ENCODE data around the gene USP40.

The USP40 gene

DNA sequence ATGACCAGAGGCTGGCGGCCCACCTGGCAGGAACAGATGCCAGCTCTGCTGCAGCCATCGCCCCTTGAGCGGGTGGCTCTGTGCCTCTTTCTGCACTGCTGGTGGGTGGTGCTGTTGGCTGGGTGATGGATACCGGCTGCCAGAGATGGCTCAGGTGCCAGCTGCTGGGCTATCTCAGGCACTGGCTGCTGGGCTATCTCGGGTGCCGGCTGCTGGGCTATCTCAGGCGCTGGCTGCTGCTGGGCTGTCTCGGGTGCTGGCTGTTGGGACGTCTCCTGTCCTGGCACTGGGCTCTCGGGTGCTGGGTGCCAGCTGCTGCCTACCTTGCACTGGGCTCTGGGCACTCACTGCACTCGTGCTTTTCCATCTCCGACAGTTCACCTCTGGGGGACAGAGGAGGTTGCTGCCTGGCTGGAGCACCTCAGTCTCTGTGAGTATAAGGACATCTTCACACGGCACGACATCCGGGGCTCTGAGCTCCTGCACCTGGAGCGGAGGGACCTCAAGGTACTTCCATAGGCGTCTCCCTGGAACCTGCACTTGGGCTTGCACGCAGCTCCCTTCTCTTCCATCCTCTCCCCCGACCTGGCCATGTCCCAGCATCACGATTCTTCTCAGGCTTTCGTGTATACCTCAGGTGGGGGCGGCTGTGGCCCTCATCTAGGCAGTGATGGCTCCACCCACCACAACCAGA is 98.4 kb downstream of the USP40 start (continued):
- TF ChIP-seq, protein P1, sequence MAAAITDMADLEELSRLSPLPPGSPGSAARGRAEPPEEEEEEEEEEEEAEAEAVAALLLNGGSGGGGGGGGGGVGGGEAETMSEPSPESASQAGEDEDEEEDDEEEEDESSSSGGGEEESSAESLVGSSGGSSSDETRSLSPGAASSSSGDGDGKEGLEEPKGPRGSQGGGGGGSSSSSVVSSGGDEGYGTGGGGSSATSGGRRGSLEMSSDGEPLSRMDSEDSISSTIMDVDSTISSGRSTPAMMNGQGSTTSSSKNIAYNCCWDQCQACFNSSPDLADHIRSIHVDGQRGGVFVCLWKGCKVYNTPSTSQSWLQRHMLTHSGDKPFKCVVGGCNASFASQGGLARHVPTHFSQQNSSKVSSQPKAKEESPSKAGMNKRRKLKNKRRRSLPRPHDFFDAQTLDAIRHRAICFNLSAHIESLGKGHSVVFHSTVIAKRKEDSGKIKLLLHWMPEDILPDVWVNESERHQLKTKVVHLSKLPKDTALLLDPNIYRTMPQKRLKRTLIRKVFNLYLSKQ (tag by site-specific recombination; IDR thresholded peaks at IDR 0.05; ENCODE audit: borderline replicate concordance), result no peak
- TF ChIP-seq, protein P2, sequence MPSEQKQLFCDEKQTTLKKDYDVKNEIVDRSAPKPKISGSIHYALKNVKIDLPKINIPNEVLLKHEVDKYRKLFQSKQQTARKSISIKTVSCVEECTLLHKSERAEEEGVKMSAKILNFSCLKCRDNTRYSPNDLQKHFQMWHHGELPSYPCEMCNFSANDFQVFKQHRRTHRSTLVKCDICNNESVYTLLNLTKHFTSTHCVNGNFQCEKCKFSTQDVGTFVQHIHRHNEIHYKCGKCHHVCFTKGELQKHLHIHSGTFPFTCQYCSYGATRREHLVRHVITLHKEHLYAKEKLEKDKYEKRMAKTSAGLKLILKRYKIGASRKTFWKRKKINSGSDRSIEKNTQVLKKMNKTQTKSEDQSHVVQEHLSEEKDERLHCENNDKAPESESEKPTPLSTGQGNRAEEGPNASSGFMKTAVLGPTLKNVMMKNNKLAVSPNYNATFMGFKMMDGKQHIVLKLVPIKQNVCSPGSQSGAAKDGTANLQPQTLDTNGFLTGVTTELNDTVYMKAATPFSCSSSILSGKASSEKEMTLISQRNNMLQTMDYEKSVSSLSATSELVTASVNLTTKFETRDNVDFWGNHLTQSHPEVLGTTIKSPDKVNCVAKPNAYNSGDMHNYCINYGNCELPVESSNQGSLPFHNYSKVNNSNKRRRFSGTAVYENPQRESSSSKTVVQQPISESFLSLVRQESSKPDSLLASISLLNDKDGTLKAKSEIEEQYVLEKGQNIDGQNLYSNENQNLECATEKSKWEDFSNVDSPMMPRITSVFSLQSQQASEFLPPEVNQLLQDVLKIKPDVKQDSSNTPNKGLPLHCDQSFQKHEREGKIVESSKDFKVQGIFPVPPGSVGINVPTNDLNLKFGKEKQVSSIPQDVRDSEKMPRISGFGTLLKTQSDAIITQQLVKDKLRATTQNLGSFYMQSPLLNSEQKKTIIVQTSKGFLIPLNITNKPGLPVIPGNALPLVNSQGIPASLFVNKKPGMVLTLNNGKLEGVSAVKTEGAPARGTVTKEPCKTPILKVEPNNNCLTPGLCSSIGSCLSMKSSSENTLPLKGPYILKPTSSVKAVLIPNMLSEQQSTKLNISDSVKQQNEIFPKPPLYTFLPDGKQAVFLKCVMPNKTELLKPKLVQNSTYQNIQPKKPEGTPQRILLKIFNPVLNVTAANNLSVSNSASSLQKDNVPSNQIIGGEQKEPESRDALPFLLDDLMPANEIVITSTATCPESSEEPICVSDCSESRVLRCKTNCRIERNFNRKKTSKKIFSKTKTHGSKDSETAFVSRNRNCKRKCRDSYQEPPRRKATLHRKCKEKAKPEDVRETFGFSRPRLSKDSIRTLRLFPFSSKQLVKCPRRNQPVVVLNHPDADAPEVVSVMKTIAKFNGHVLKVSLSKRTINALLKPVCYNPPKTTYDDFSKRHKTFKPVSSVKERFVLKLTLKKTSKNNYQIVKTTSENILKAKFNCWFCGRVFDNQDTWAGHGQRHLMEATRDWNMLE (tag by site-specific recombination; conservative IDR thresholded peaks at IDR 0.05; ENCODE audit: low read depth), result no peak
- TF ChIP-seq ZNF155 (tag by site-specific recombination; IDR thresholded peaks at IDR 0.05) (no peak), SETDB1 (IDR thresholded peaks at IDR 0.05; ENCODE audit: insufficient read length, low read length) (no peak), ZNF510 (tag by site-specific recombination; IDR thresholded peaks at IDR 0.05; ENCODE audit: insufficient replicate concordance) (no peak), ZNF114 (tag by site-specific recombination; IDR thresholded peaks at IDR 0.05) (no peak), ZNF664 (tag by site-specific recombination; IDR thresholded peaks at IDR 0.05) (no peak), ZEB2 (tag by site-specific recombination; IDR thresholded peaks at IDR 0.05) (no peak), EGR2 (tag by site-specific recombination; IDR thresholded peaks at IDR 0.05; ENCODE audit: low read depth) (no peak), ZNF138 (tag by site-specific recombination; IDR thresholded peaks at IDR 0.05; ENCODE audit: borderline replicate concordance) (no peak), ZNF19 (tag by site-specific recombination; IDR thresholded peaks at IDR 0.05; ENCODE audit: low read depth) (no peak), KLF8 (tag by site-specific recombination; IDR thresholded peaks at IDR 0.05) (no peak)
- TF ChIP-seq, protein P3, sequence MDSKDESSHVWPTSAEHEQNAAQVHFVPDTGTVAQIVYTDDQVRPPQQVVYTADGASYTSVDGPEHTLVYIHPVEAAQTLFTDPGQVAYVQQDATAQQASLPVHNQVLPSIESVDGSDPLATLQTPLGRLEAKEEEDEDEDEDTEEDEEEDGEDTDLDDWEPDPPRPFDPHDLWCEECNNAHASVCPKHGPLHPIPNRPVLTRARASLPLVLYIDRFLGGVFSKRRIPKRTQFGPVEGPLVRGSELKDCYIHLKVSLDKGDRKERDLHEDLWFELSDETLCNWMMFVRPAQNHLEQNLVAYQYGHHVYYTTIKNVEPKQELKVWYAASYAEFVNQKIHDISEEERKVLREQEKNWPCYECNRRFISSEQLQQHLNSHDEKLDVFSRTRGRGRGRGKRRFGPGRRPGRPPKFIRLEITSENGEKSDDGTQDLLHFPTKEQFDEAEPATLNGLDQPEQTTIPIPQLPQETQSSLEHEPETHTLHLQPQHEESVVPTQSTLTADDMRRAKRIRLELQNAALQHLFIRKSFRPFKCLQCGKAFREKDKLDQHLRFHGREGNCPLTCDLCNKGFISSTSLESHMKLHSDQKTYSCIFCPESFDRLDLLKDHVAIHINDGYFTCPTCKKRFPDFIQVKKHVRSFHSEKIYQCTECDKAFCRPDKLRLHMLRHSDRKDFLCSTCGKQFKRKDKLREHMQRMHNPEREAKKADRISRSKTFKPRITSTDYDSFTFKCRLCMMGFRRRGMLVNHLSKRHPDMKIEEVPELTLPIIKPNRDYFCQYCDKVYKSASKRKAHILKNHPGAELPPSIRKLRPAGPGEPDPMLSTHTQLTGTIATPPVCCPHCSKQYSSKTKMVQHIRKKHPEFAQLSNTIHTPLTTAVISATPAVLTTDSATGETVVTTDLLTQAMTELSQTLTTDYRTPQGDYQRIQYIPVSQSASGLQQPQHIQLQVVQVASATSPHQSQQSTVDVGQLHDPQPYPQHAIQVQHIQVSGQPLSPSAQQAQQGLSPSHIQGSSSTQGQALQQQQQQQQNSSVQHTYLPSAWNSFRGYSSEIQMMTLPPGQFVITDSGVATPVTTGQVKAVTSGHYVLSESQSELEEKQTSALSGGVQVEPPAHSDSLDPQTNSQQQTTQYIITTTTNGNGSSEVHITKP (tag by site-specific recombination; IDR thresholded peaks at IDR 0.05), result no peak
- TF ChIP-seq, protein P4, sequence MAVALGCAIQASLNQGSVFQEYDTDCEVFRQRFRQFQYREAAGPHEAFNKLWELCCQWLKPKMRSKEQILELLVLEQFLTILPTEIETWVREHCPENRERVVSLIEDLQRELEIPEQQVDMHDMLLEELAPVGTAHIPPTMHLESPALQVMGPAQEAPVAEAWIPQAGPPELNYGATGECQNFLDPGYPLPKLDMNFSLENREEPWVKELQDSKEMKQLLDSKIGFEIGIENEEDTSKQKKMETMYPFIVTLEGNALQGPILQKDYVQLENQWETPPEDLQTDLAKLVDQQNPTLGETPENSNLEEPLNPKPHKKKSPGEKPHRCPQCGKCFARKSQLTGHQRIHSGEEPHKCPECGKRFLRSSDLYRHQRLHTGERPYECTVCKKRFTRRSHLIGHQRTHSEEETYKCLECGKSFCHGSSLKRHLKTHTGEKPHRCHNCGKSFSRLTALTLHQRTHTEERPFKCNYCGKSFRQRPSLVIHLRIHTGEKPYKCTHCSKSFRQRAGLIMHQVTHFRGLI (tag by site-specific recombination; IDR thresholded peaks at IDR 0.05), result no peak

Data from HEK293 (cell line).